Articular chondrocyte of knee joint (primary cell): ENCODE results near the gene USP17L20. TPM values are rescaled to one million over a fixed set of nuclear protein-coding genes. Genes with fewer than 3 reads are reported as not detected.

Experiments used
- total RNA-seq: library from RNA; depleted of rRNA; stranded (reverse); fragments of >200 nt; gene quantifications from 2 replicates; pipeline ENCODE4 v1.2.3, GENCODE V29; 2012

Gene USP17L20
- total RNA-seq: not detected in 2 replicates

GRCh38 chr4:9257824-9258223 is at the start of gene USP17L20:
USP17L20 (plus strand) TSS chr4:9258124; CDS start chr4:9258124, 0 bp downstream.

GRCh38 chr4:9210357-9210756 is 47.6 kb upstream of the USP17L20 start, which contains the start of gene USP17L10:
USP17L10 (plus strand) TSS chr4:9210657; CDS start chr4:9210657, 0 bp downstream.

GRCh38 chr4:9215105-9215504 is 42.8 kb upstream of the USP17L20 start, which contains the start of gene USP17L11:
USP17L11 (plus strand) TSS chr4:9215405; CDS start chr4:9215405, 0 bp downstream.

GRCh38 chr4:9219852-9220251 is 38.1 kb upstream of the USP17L20 start, which contains the start of gene USP17L12:
USP17L12 (plus strand) TSS chr4:9220152; CDS start chr4:9220152, 0 bp downstream.

GRCh38 chr4:9224596-9224995 is 33.3 kb upstream of the USP17L20 start, which contains the start of gene USP17L13:
USP17L13 (plus strand) TSS chr4:9224896; CDS start chr4:9224896, 0 bp downstream.

GRCh38 chr4:9234085-9234484 is 23.8 kb upstream of the USP17L20 start, which contains the start of gene USP17L15:
USP17L15 (plus strand) TSS chr4:9234385; CDS start chr4:9234385, 0 bp downstream.

GRCh38 chr4:9243579-9243978 is 14.3 kb upstream of the USP17L20 start, which contains the start of gene USP17L17:
USP17L17 (plus strand) TSS chr4:9243879; CDS start chr4:9243879, 0 bp downstream.

GRCh38 chr4:9247953-9248680 is 9.8 kb upstream of the USP17L20 start, which contains the start of gene USP17L18:
USP17L18 (plus strand) TSS chr4:9248630; CDS start chr4:9248630, 0 bp downstream.

GRCh38 chr4:9253078-9253477 is 4.8 kb upstream of the USP17L20 start, which contains the start of gene USP17L19:
USP17L19 (plus strand) TSS chr4:9253378; CDS start chr4:9253378, 0 bp downstream.

GRCh38 chr4:9262572-9262971 is 4.6 kb downstream of the USP17L20 start, which contains the start of gene USP17L21:
USP17L21 (plus strand) TSS chr4:9262872; CDS start chr4:9262872, 0 bp downstream.

GRCh38 chr4:9267319-9267718 is 9.4 kb downstream of the USP17L20 start, which contains the start of gene USP17L22:
USP17L22 (plus strand) TSS chr4:9267619; CDS start chr4:9267619, 0 bp downstream.

Other genes with a start within 250 kb of the USP17L20 start
- gene FAM90A26, start 87.7 kb upstream of the USP17L20 start, total RNA-seq: not detected in 2 replicates
- not detected in 2 replicates for gene USP17L10, start 47.5 kb upstream of the USP17L20 start, total RNA-seq
- not detected in 2 replicates for gene USP17L11, start 42.7 kb upstream of the USP17L20 start, total RNA-seq
- not detected in 2 replicates for gene USP17L12, start 38.0 kb upstream of the USP17L20 start, total RNA-seq
- gene USP17L13, start 33.2 kb upstream of the USP17L20 start, total RNA-seq: not detected in 2 replicates
- gene USP17L15, start 23.7 kb upstream of the USP17L20 start, total RNA-seq: not detected in 2 replicates
- not detected in 2 replicates for gene USP17L17, start 14.2 kb upstream of the USP17L20 start, total RNA-seq
- not detected in 2 replicates for gene USP17L18, start 9.5 kb upstream of the USP17L20 start, total RNA-seq
- gene USP17L19, start 4.7 kb upstream of the USP17L20 start, total RNA-seq: not detected in 2 replicates
- not detected in 2 replicates for gene USP17L21, start 4.7 kb downstream of the USP17L20 start, total RNA-seq
- gene USP17L22, start 9.5 kb downstream of the USP17L20 start, total RNA-seq: not detected in 2 replicates
- gene USP17L24, start 67.0 kb downstream of the USP17L20 start, total RNA-seq: not detected in 2 replicates
- not detected in 2 replicates for gene USP17L25, start 71.8 kb downstream of the USP17L20 start, total RNA-seq
- not detected in 2 replicates for gene USP17L26, start 76.5 kb downstream of the USP17L20 start, total RNA-seq
- gene USP17L5, start 81.3 kb downstream of the USP17L20 start, total RNA-seq: not detected in 2 replicates
- not detected in 2 replicates for gene USP17L27, start 86.0 kb downstream of the USP17L20 start, total RNA-seq
- gene USP17L28, start 90.8 kb downstream of the USP17L20 start, total RNA-seq: not detected in 2 replicates
- gene USP17L29, start 95.5 kb downstream of the USP17L20 start, total RNA-seq: not detected in 2 replicates
- gene USP17L30, start 105.0 kb downstream of the USP17L20 start, total RNA-seq: not detected in 2 replicates
- not detected in 2 replicates for gene DEFB131A, start 186.3 kb downstream of the USP17L20 start, total RNA-seq